ENCODE results near the gene LEMD2. TPM values are rescaled to one million over a fixed set of nuclear protein-coding genes. Genes with fewer than 3 reads are reported as not detected.

Gene LEMD2
- total RNA-seq, 1 experiment from 2014 or later: 43.9 TPM

DNA sequence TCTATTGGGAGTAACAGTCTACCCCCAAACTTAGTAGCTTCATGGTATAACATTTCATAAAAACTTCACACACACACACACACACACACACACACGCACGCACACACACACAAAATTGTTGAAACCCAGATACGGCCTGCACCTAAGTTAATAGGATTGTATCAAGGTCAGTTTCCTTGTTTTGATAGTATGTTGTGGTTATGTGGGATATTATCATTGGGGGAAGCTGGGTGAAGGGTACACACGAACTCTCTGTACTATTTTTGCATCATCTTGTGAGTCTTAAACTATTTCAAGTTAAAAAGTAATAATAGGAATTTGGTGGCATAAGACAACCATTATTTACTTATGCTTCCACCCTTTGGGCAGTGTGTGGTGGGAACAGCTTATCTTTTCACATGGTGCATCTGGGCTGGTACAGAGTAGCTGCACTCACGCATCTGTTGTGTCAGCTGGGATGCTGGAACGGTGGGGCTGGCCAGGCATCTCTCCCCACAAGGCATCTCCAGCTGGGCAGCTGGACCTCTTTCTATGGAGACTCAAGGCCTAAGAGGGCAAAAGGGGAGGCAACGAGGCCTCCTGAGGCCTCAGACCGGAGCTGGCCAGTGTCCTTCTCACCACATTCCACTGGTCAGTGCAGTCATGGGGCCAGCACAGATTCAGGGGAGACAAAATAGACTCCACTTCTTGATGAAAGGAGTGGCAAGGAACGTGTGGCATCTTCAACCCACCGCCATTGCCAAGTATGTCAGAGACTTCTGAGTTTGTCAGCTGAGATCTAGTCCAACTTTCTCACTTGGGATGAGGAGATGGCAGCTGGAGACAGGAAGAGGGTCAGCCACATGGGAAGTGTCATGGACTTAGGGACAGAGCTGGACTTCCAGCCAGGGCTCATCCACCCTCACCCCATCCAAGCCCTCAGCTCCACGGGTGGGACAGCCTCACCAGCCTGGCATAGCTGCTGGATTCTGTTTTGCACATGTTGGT, 21.7 kb downstream of the LEMD2 start:
- Histone ChIP-seq H3K9me2 (ENCODE audit: insufficient read depth) (no peaks in the 10 kb centered on the region), H3K4me2 (ENCODE audit: low read length) (no peak overlapping the region), H4K20me1 (ENCODE audit: insufficient read depth) (no peaks in the 10 kb centered on the region), H3K27ac (ENCODE audit: low read depth, low read length) (no peak overlapping the region), H3K36me3 (ENCODE audit: control insufficient read depth in 1 of 2, insufficient read depth in 2 of 2, low read length in 2 of 2) (no peaks in the 10 kb centered on the region), H3K4me1 (ENCODE audit: control insufficient read depth in 1 of 2, insufficient read depth in 2 of 2, low read length in 2 of 2) (peaks cover 12 to 23% of the 10 kb centered on the region in 2 experiments), H3K27me3 (ENCODE audit: insufficient read depth, low read length) (no peaks in the 10 kb centered on the region), H3K79me2 (ENCODE audit: insufficient read depth, low read length) (no peaks in the 10 kb centered on the region), H3K9me3 (ENCODE audit: control insufficient read depth in 1 of 2, insufficient read depth in 1 of 2, low read depth in 1 of 2, low read length in 2 of 2) (no peaks in the 10 kb centered on the region), H3K9ac (ENCODE audit: low read length) (no peak overlapping the region), H2AFZ (ENCODE audit: low read depth, low read length, poor library complexity, severe bottlenecking) (no peak overlapping the region), H3K4me3 (replicated peaks in 1 of 2; ENCODE audit: low read depth in 1 of 2, low read length in 2 of 2) (no peak overlapping the region)
- ATAC-seq: no peak
- RAD21 ChIA-PET (ENCODE audit: low non-redundant PET in 1 of 2, low total read pairs in 2 of 2, uncharacterized antibody in 2 of 2, unreplicated experiment in 2 of 2): interaction anchor here in 1 of 2 experiments (0.7 to 1.0 kb wide), 2 partner anchors 92 to 261 kb away, joined by 3 read pairs; no protein-coding TSS in a partner anchor
- POLR2A ChIA-PET: no interaction called here
- intact Hi-C loops (cut with micrococcal nuclease): no loop called here
- no peak for TF ChIP-seq EZH2phosphoT487 (IDR thresholded peaks at IDR 0.05; ENCODE audit: borderline replicate concordance)
- no peak for TF ChIP-seq SP1 (IDR thresholded peaks at IDR 0.05; ENCODE audit: low read depth)
- CTCF ChIA-PET: interaction anchor here (0.7 to 1.9 kb wide), 4 partner anchors 8 to 379 kb away, joined by 3 to 8 read pairs (median 4); partner anchors contain the start of gene UQCC2
- no peak for DNase-seq (ENCODE audit: low read depth, low spot score)
- no TSS peak for BruUV-seq (replicated peaks)

GRCh38 chr6:33765368-33765767, 23.6 kb downstream of the LEMD2 start:
- H3K4me1 ChIP-seq (ENCODE audit: control insufficient read depth in 1 of 2, insufficient read depth in 2 of 2, low read length in 2 of 2): peaks cover 3 to 12% of the 10 kb centered on the region in 2 experiments; a peak in 3 of 4 replicates
- intact Hi-C loops (cut with micrococcal nuclease): no loop called here
- BruUV-seq (replicated peaks): no TSS peak

More at GRCh38 chr6:33765368-33765767, 23.6 kb downstream of the LEMD2 start:
- no peaks in the 10 kb centered on the region for H4K20me1 ChIP-seq (ENCODE audit: insufficient read depth)
- no peaks in the 10 kb centered on the region for H3K9me3 ChIP-seq (ENCODE audit: control insufficient read depth in 1 of 2, insufficient read depth in 1 of 2, low read depth in 1 of 2, low read length in 2 of 2)
- ChIA-PET RAD21 (ENCODE audit: low non-redundant PET in 1 of 2, low total read pairs in 2 of 2, uncharacterized antibody in 2 of 2, unreplicated experiment in 2 of 2) (no interaction called here), POLR2A (no interaction called here), CTCF (interaction anchor here (1.4 kb wide), 1 partner anchor 14 kb away, joined by 3 read pairs; no protein-coding TSS in a partner anchor)
- no peaks in the 10 kb centered on the region for H3K9me2 ChIP-seq (ENCODE audit: insufficient read depth)
- H2AFZ ChIP-seq (ENCODE audit: low read depth, low read length, poor library complexity, severe bottlenecking): no peak overlapping the region
- no peak overlapping the region for H3K4me3 ChIP-seq (replicated peaks in 1 of 2; ENCODE audit: low read depth in 1 of 2, low read length in 2 of 2)
- DNase-seq (ENCODE audit: low read depth, low spot score) (no peak), ATAC-seq (no peak)
- no peak overlapping the region for H3K27ac ChIP-seq (ENCODE audit: low read depth, low read length)
- no peaks in the 10 kb centered on the region for H3K36me3 ChIP-seq (ENCODE audit: control insufficient read depth in 1 of 2, insufficient read depth in 2 of 2, low read length in 2 of 2)
- TF ChIP-seq RAD21 (IDR thresholded peaks at IDR 0.05; ENCODE audit: low read depth) (no peak), JUND (IDR thresholded peaks at IDR 0.05) (no peak)
- H3K79me2 ChIP-seq (ENCODE audit: insufficient read depth, low read length): no peaks in the 10 kb centered on the region
- H3K27me3 ChIP-seq (ENCODE audit: insufficient read depth, low read length): no peaks in the 10 kb centered on the region
- H3K4me2 ChIP-seq (ENCODE audit: low read length): no peak overlapping the region
- no peak overlapping the region for H3K9ac ChIP-seq (ENCODE audit: low read length)
